GM12891 (cell line): ENCODE results near the gene TST.

Experiments used
- POLR2A ChIP-seq: IDR thresholded peaks from 2 replicates; pipeline ENCODE4 v1.6.1; 2011; ENCODE audit warnings: low read depth, low read length, control low read depth
- POLR2AphosphoS5 ChIP-seq: IDR thresholded peaks from 2 replicates; pipeline ENCODE4 v1.6.1; 2011; ENCODE audit warnings: low read depth, low read length, control low read depth
- SPI1 ChIP-seq: IDR thresholded peaks from 2 replicates; pipeline ENCODE4 v1.6.1; 2011; ENCODE audit warnings: low read depth, low read length, control low read depth

- TF ChIP-seq POLR2AphosphoS5 (no peak), POLR2A (no peak), SPI1 (no peak)
These were observed 46.7 kb upstream of the TST start for GRCh38 chr22:37065961-37066360.
